Neural cell (in vitro differentiated cells): ENCODE results near the gene FERMT2.

Source experiments
- RAD21 ChIP-seq: fragments of 450-650 bp; conservative IDR thresholded peaks from 2 replicates; pipeline ENCODE4 v1.6.1; 2014; ENCODE audit warnings: antibody characterized with exemption, mild to moderate bottlenecking, moderate library complexity
- TAF1 ChIP-seq: IDR thresholded peaks from 2 replicates; pipeline ENCODE4 v1.6.1; 2012; ENCODE audit warnings: low read depth
- TF ChIP-seq, protein P1 (sequence below): fragments of 450-650 bp; IDR thresholded peaks from 2 replicates; pipeline ENCODE4 v1.5.1; 2014; ENCODE audit warnings: antibody characterized with exemption, mild to moderate bottlenecking, moderate library complexity; ENCODE audit not compliant: poor library complexity, severe bottlenecking

DNA sequence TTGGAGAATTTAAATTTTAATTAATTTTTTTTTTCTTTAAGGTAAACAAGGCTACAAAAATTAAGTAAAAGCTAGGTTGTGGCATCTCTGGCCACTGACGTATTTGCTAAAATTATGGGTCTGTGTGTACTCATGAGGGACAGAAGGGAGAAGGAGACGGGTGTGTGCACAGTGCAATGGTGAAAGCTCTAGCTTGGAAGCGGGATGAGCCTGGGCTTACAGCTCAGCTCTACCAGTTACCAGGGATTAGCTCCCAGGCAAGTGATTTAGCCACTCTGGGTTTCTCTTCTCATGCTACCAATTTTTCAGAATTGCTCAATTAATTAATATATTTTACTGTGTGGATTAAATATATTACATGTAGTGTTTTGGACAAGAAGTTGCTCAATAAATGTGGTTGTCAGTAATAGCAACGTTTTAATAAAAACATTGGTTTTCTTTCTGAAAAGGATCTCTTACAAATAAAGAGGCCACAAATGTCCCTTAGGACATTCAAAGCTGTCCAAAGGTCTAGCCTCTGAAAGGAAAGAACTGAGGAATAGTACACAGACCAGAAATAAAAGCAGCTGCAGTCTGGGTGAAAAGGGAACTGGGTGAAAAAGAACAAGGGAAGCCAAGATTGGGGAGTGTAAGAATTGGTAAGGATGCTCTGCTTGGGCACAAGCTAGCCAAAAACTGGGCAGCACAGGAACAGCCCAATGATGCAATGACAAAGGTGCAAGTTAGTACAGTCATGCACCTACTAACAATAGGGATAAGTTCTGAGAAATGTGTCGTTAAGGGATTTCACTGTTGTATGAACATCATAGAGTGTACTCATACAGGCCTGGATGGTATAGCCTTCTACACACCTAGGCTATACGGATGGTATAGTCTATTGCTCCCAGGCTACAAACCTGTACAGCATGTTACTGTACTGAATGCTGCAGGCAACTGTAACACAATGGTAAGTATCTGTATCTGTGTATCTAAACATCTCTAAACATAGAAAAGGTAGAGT lies 61.7 kb downstream of the FERMT2 start:
- TF ChIP-seq TAF1: no peak
- TF ChIP-seq, protein P1, sequence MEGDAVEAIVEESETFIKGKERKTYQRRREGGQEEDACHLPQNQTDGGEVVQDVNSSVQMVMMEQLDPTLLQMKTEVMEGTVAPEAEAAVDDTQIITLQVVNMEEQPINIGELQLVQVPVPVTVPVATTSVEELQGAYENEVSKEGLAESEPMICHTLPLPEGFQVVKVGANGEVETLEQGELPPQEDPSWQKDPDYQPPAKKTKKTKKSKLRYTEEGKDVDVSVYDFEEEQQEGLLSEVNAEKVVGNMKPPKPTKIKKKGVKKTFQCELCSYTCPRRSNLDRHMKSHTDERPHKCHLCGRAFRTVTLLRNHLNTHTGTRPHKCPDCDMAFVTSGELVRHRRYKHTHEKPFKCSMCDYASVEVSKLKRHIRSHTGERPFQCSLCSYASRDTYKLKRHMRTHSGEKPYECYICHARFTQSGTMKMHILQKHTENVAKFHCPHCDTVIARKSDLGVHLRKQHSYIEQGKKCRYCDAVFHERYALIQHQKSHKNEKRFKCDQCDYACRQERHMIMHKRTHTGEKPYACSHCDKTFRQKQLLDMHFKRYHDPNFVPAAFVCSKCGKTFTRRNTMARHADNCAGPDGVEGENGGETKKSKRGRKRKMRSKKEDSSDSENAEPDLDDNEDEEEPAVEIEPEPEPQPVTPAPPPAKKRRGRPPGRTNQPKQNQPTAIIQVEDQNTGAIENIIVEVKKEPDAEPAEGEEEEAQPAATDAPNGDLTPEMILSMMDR: no peak
- no peak for TF ChIP-seq RAD21
